OCI-LY1 (cell line): Measurements from ENCODE around the gene EDC4.

Source experiments
- H2AFZ ChIP-seq: fragments of 200-600 bp; sonication (generic), shearing (Covaris generic); 2 replicates; pipeline ENCODE4 v1.6.0; 2014; ENCODE audit warnings: antibody characterized with exemption, mild to moderate bottlenecking, low read length
- H3F3A ChIP-seq: fragments of 200-600 bp; sonication (generic), shearing (Covaris generic); 2 replicates; pipeline ENCODE4 v1.6.0; 2014; ENCODE audit warnings: mild to moderate bottlenecking, antibody characterized with exemption, low read length, moderate library complexity; ENCODE audit not compliant: insufficient read depth
- H3K27ac ChIP-seq: fragments of 200-600 bp; sonication (generic); 2 replicates; pipeline ENCODE4 v1.5.1; 2014; ENCODE audit warnings: low read length, mixed run types, mild to moderate bottlenecking, low read depth; ENCODE audit not compliant: poor library complexity, severe bottlenecking
- H3K27me3 ChIP-seq: fragments of 200-600 bp; sonication (generic); 2 replicates; pipeline ENCODE4 v1.6.0; 2014; ENCODE audit warnings: antibody characterized with exemption, mild to moderate bottlenecking, low read length, moderate library complexity; ENCODE audit not compliant: insufficient read depth
- H3K36me3 ChIP-seq: fragments of 200-600 bp; sonication (generic); 2 replicates; pipeline ENCODE4 v1.6.1; 2014; ENCODE audit warnings: mild to moderate bottlenecking, antibody characterized with exemption, low read length, moderate library complexity, mixed read lengths; ENCODE audit not compliant: insufficient read depth
- H3K4me1 ChIP-seq: fragments of 200-600 bp; sonication (generic); 2 replicates; pipeline ENCODE4 v1.5.1; 2014; ENCODE audit warnings: mild to moderate bottlenecking, low read length, moderate library complexity; ENCODE audit not compliant: insufficient read depth, severe bottlenecking
- H3K4me2 ChIP-seq: fragments of 200-600 bp; sonication (generic), shearing (Covaris generic); 2 replicates; pipeline ENCODE4 v1.6.1; 2014; ENCODE audit warnings: low read length
- H3K4me3 ChIP-seq: fragments of 200-600 bp; sonication (generic); 2 replicates; pipeline ENCODE4 v1.5.1; 2014; ENCODE audit warnings: low read length, low read depth, mild to moderate bottlenecking, mixed read lengths; ENCODE audit not compliant: poor library complexity, severe bottlenecking
- H3K79me2 ChIP-seq: fragments of 200-600 bp; shearing (Covaris generic); 2 replicates; pipeline ENCODE4 v1.6.1; 2016; ENCODE audit warnings: mixed run types, low read length, mixed read lengths; ENCODE audit not compliant: insufficient read depth
- H3K9ac ChIP-seq: fragments of 200-600 bp; sonication (generic), shearing (Covaris generic); 2 replicates; pipeline ENCODE4 v1.6.1; 2014; ENCODE audit warnings: mild to moderate bottlenecking, low read length, mixed read lengths
- H3K9me2 ChIP-seq: fragments of 200-600 bp; sonication (generic), shearing (Covaris generic); 2 replicates; pipeline ENCODE4 v1.6.1; 2014; ENCODE audit warnings: low read depth, mild to moderate bottlenecking, low read length, mixed read lengths
- H3K9me3 ChIP-seq: fragments of 200-600 bp; shearing (Covaris generic); 2 replicates; pipeline ENCODE4 v1.6.1; 2014; ENCODE audit warnings: low read length, mixed read lengths
- H4K20me1 ChIP-seq: fragments of 200-600 bp; sonication (generic), shearing (Covaris generic); 2 replicates; pipeline ENCODE4 v1.6.0; 2016; ENCODE audit warnings: mild to moderate bottlenecking, low read length; ENCODE audit not compliant: insufficient read depth
- CTCF ChIP-seq: fragments of 200-600 bp; sonication (generic), shearing (Covaris generic); IDR thresholded peaks from 2 replicates; pipeline ENCODE4 v1.5.1; 2017; ENCODE audit warnings: mild to moderate bottlenecking, antibody characterized with exemption, low read length, moderate library complexity, mixed read lengths
- EZH2 ChIP-seq: fragments of 200-600 bp; sonication (generic), shearing (Covaris generic); IDR thresholded peaks from 2 replicates; pipeline ENCODE4 v1.8.0; 2017; ENCODE audit warnings: borderline replicate concordance, mixed run types, mild to moderate bottlenecking, antibody characterized with exemption, low read length, moderate library complexity, mixed read lengths

The EDC4 gene

GRCh38 chr16:67915831-67916723, 43.2 kb downstream of the EDC4 start:
- no peaks in the 10 kb centered on the region for H3K9me2 ChIP-seq
- no peaks in the 10 kb centered on the region for H4K20me1 ChIP-seq
- no peak overlapping the region for H3K4me3 ChIP-seq
- no peaks in the 10 kb centered on the region for H3F3A ChIP-seq
- H3K27me3 ChIP-seq, result no peaks in the 10 kb centered on the region
- H3K27ac ChIP-seq, result no peak overlapping the region
- H3K9ac ChIP-seq, result no peak overlapping the region
- no peak for TF ChIP-seq CTCF
- TF ChIP-seq EZH2, result no peak
- H2AFZ ChIP-seq, result no peak overlapping the region
- H3K9me3 ChIP-seq, result no peaks in the 10 kb centered on the region
- no peaks in the 10 kb centered on the region for H3K4me1 ChIP-seq
- H3K36me3 ChIP-seq, result peaks cover 14% of the 10 kb centered on the region; the same call in 1 of the 2 replicates
- no peaks in the 10 kb centered on the region for H3K79me2 ChIP-seq
- no peak overlapping the region for H3K4me2 ChIP-seq

GRCh38 chr16:67917140-67917851, 44.4 kb downstream of the EDC4 start:
- H3K4me3 ChIP-seq, result no peak overlapping the region
- no peaks in the 10 kb centered on the region for H4K20me1 ChIP-seq
- no peak overlapping the region for H3K4me2 ChIP-seq
- H3K27ac ChIP-seq, result no peak overlapping the region
- H3K9ac ChIP-seq, result no peak overlapping the region
- H3F3A ChIP-seq, result no peaks in the 10 kb centered on the region
- H3K9me3 ChIP-seq, result no peaks in the 10 kb centered on the region
- TF ChIP-seq EZH2 (no peak), CTCF (no peak)
- no peaks in the 10 kb centered on the region for H3K27me3 ChIP-seq
- H3K79me2 ChIP-seq, result no peaks in the 10 kb centered on the region
- H3K9me2 ChIP-seq, result no peaks in the 10 kb centered on the region
- no peaks in the 10 kb centered on the region for H3K4me1 ChIP-seq
- H2AFZ ChIP-seq, result no peak overlapping the region
- peaks cover 8% of the 10 kb centered on the region; the same call in 1 of the 2 replicates for H3K36me3 ChIP-seq

- Histone ChIP-seq H3K4me2 (no peak overlapping the region), H3K27ac (peak overlapping the region; percentile 6)
Measured at GRCh38 chr16:67917852-67918236, 45.0 kb downstream of the EDC4 start.

More at GRCh38 chr16:67917852-67918236, 45.0 kb downstream of the EDC4 start:
- no peaks in the 10 kb centered on the region for H3K4me1 ChIP-seq
- no peak overlapping the region for H2AFZ ChIP-seq
- H3K9ac ChIP-seq, result no peak overlapping the region
- TF ChIP-seq EZH2 (no peak), CTCF (no peak)
- no peaks in the 10 kb centered on the region for H3K27me3 ChIP-seq
- no peaks in the 10 kb centered on the region for H3K9me2 ChIP-seq
- no peaks in the 10 kb centered on the region for H3K9me3 ChIP-seq
- no peaks in the 10 kb centered on the region for H4K20me1 ChIP-seq
- peaks cover 8% of the 10 kb centered on the region; the same call in 1 of the 2 replicates for H3K36me3 ChIP-seq
- H3K79me2 ChIP-seq, result no peaks in the 10 kb centered on the region
- H3F3A ChIP-seq, result no peaks in the 10 kb centered on the region
- no peak overlapping the region for H3K4me3 ChIP-seq
